ENCODE data around the gene RPN1. TPM values are rescaled to one million over a fixed set of nuclear protein-coding genes. Genes with fewer than 3 reads are reported as not detected.
A peak's percentile ranks its signal among the peaks of the same experiment; 100 is the strongest.

RPN1 gene
- total RNA-seq, 1 donor from 2014 or later = 86.3 TPM

- Histone ChIP-seq H3K9me3 (replicated peaks) (no peaks in the 10 kb centered on the region), H3K4me3 (no peak overlapping the region), H3K27ac (replicated peaks) (no peak overlapping the region), H3K27me3 (ENCODE audit: low read depth) (no peaks in the 10 kb centered on the region), H3K36me3 (peaks cover 56% of the 10 kb centered on the region), H3K4me1 (peaks cover 58% of the 10 kb centered on the region)
- intact Hi-C loops (cut with micrococcal nuclease) = no loop called here
- DNase-seq = no peak
- TF ChIP-seq, protein P1, sequence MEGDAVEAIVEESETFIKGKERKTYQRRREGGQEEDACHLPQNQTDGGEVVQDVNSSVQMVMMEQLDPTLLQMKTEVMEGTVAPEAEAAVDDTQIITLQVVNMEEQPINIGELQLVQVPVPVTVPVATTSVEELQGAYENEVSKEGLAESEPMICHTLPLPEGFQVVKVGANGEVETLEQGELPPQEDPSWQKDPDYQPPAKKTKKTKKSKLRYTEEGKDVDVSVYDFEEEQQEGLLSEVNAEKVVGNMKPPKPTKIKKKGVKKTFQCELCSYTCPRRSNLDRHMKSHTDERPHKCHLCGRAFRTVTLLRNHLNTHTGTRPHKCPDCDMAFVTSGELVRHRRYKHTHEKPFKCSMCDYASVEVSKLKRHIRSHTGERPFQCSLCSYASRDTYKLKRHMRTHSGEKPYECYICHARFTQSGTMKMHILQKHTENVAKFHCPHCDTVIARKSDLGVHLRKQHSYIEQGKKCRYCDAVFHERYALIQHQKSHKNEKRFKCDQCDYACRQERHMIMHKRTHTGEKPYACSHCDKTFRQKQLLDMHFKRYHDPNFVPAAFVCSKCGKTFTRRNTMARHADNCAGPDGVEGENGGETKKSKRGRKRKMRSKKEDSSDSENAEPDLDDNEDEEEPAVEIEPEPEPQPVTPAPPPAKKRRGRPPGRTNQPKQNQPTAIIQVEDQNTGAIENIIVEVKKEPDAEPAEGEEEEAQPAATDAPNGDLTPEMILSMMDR (IDR thresholded peaks at IDR 0.05; ENCODE audit: borderline replicate concordance) = no peak
These were observed 30.3 kb downstream of the RPN1 start for GRCh38 chr3:128620268-128620691.

- intact Hi-C loops (cut with micrococcal nuclease) = loop anchor here (5.0 kb wide), 1 partner anchor 228 kb away; no protein-coding TSS in a partner anchor
- H3K27me3 ChIP-seq (ENCODE audit: low read depth) = no peaks in the 10 kb centered on the region
- TF ChIP-seq, protein P1 (IDR thresholded peaks at IDR 0.05; ENCODE audit: borderline replicate concordance) = no peak
These were observed 31.3 kb downstream of the RPN1 start for GRCh38 chr3:128619146-128619890.

GRCh38 chr3:128618398-128618726 lies 32.3 kb downstream of the RPN1 start:
- H3K4me1 ChIP-seq = peaks cover 39% of the 10 kb centered on the region
- no peaks in the 10 kb centered on the region for H3K9me3 ChIP-seq (replicated peaks)
- H3K4me3 ChIP-seq = peak overlapping the region; percentile 88
- intact Hi-C loops (cut with micrococcal nuclease) = loop anchor here (5.0 kb wide), 1 partner anchor 229 kb away; no protein-coding TSS in a partner anchor
- peak overlapping the region; percentile 91 for H3K27ac ChIP-seq (replicated peaks)
- DNase-seq = no peak
- TF ChIP-seq, protein P1 (IDR thresholded peaks at IDR 0.05; ENCODE audit: borderline replicate concordance) = no peak
- no peaks in the 10 kb centered on the region for H3K27me3 ChIP-seq (ENCODE audit: low read depth)
- H3K36me3 ChIP-seq = peaks cover 43% of the 10 kb centered on the region

More at GRCh38 chr3:128619146-128619890, 31.3 kb downstream of the RPN1 start:
- H3K9me3 ChIP-seq (replicated peaks) = no peaks in the 10 kb centered on the region
- no peak overlapping the region for H3K27ac ChIP-seq (replicated peaks)
- peaks cover 48% of the 10 kb centered on the region for H3K4me1 ChIP-seq
- peaks cover 46% of the 10 kb centered on the region for H3K36me3 ChIP-seq
- H3K4me3 ChIP-seq = peak overlapping the region; percentile 88
- no peak for DNase-seq

GRCh38 chr3:128617557-128618397 lies 32.8 kb downstream of the RPN1 start:
- intact Hi-C loops (cut with micrococcal nuclease) = loop anchor here (5.0 kb wide), 1 partner anchor 230 kb away; no protein-coding TSS in a partner anchor
- Histone ChIP-seq H3K36me3 (peaks cover 37% of the 10 kb centered on the region), H3K4me1 (peaks cover 33% of the 10 kb centered on the region), H3K4me3 (peak overlapping the region; percentile 88), H3K27me3 (ENCODE audit: low read depth) (no peaks in the 10 kb centered on the region), H3K27ac (replicated peaks) (peak overlapping the region; percentile 91), H3K9me3 (replicated peaks) (no peaks in the 10 kb centered on the region)
- TF ChIP-seq, protein P1 (IDR thresholded peaks at IDR 0.05; ENCODE audit: borderline replicate concordance) = peak; percentile 97
- peak; percentile 98 for DNase-seq

- Histone ChIP-seq H3K4me1 (peaks cover 27% of the 10 kb centered on the region), H3K9me3 (replicated peaks) (no peaks in the 10 kb centered on the region), H3K27me3 (ENCODE audit: low read depth) (no peaks in the 10 kb centered on the region), H3K36me3 (peaks cover 31% of the 10 kb centered on the region), H3K27ac (replicated peaks) (peak overlapping the region; percentile 91), H3K4me3 (peak overlapping the region; percentile 88)
- TF ChIP-seq, protein P1 (IDR thresholded peaks at IDR 0.05; ENCODE audit: borderline replicate concordance) = no peak
- intact Hi-C loops (cut with micrococcal nuclease) = loop anchor here (5.0 kb wide), 1 partner anchor 230 kb away; no protein-coding TSS in a partner anchor
- DNase-seq = no peak
These were observed 33.4 kb downstream of the RPN1 start for GRCh38 chr3:128617270-128617556.
